Endothelial cell of umbilical vein (primary cell): ENCODE measurements around the gene IL31RA. TPM values are rescaled to one million over a fixed set of nuclear protein-coding genes. Genes with fewer than 3 reads are reported as not detected.

Source experiments
- BruUV-seq: library from RNA; stranded (reverse); fragments of 400-500 nt; replicated peaks from 2 replicates; lab custom pipeline; 2021; lab: Mats Ljungman, UMichigan
- CTCF ChIA-PET: fragments of 300-600, 350-600 bp; sonication (Branson Sonifier 250); formaldehyde crosslinking; loops from one replicate; lab custom pipeline; 2021; ENCODE audit warnings: antibody characterized with exemption, inconsistent platforms; lab: Charles Lee
- POLR2A ChIA-PET: fragments of 300-600, 350-600 bp; sonication (Branson Sonifier 250); formaldehyde crosslinking; loops from one replicate; lab custom pipeline; 2021; ENCODE audit warnings: antibody characterized with exemption, inconsistent platforms; lab: Charles Lee
- DNase-seq: peaks from one replicate; pipeline ENCODE4 v3.0.0-alpha.2; 2011; ENCODE audit warnings: low read depth, low spot score
- FAIRE-seq: peaks from 2 replicates; lab custom pipeline; 2011; peaks lifted over from hg19 to GRCh38; lab: Jason Lieb, UNC
- H2AFZ ChIP-seq: 2 replicates; pipeline ENCODE4 v1.6.0; 2012; ENCODE audit warnings: low read depth, low read length, control low read depth, inconsistent platforms
- H3K27ac ChIP-seq: 2 replicates; pipeline ENCODE4 v1.5.1; 2011; ENCODE audit warnings: low read depth, mild to moderate bottlenecking, control low read depth, low read length, moderate library complexity; ENCODE audit not compliant: insufficient read depth
- H3K27me3 ChIP-seq, 2 experiments: 2 replicates each; pipeline versions ENCODE4 v1.6.0 to v1.6.1; 2011; ENCODE audit warnings: low read length in 2 of 2, mixed read lengths in 1 of 2; ENCODE audit not compliant: control insufficient read depth in 2 of 2, insufficient read depth in 2 of 2
- H3K36me3 ChIP-seq, 2 experiments: 2 replicates in 1 of 2; 3 replicates in 1 of 2; pipeline ENCODE4 v1.5.1; 2011; ENCODE audit warnings: low read length in 2 of 2, mild to moderate bottlenecking in 1 of 2, moderate library complexity in 1 of 2; ENCODE audit not compliant: control insufficient read depth in 2 of 2, insufficient read depth in 2 of 2; ENCODE audit errors: extremely low read depth in 1 of 2
- H3K4me1 ChIP-seq: 3 replicates; pipeline ENCODE4 v1.5.1; 2011; ENCODE audit warnings: mild to moderate bottlenecking, low read length; ENCODE audit not compliant: control insufficient read depth, insufficient read depth; ENCODE audit errors: extremely low read depth
- H3K4me2 ChIP-seq: 2 replicates; pipeline ENCODE4 v1.6.1; 2011; ENCODE audit warnings: low read length, control low read depth, mixed read lengths; ENCODE audit not compliant: insufficient read depth
- H3K4me3 ChIP-seq, 3 experiments: fragments of 200-600 bp in 1 of 3; sonication (generic), shearing (Covaris generic) in 1 of 3; replicated peaks in 1 of 3; 2 replicates each; pipeline ENCODE4 v1.5.1; 2011 to 2016; ENCODE audit warnings: control low read depth in 3 of 3, low read length in 3 of 3, mild to moderate bottlenecking in 2 of 3, inconsistent platforms in 1 of 3, low read depth in 1 of 3, moderate library complexity in 1 of 3; ENCODE audit not compliant: insufficient read depth in 1 of 3
- H3K79me2 ChIP-seq: 2 replicates; pipeline ENCODE4 v1.6.0; 2012; ENCODE audit warnings: low read length, inconsistent platforms; ENCODE audit not compliant: control insufficient read depth, insufficient read depth
- H3K9ac ChIP-seq: replicated peaks from 2 replicates; pipeline ENCODE3; 2011; ENCODE audit warnings: low read length, control low read depth; ENCODE audit not compliant: insufficient read depth; ENCODE audit errors: extremely low read depth
- H3K9me1 ChIP-seq: replicated peaks from 3 replicates; pipeline ENCODE4 v1.6.0; 2011; ENCODE audit warnings: mild to moderate bottlenecking, low read length; ENCODE audit not compliant: control insufficient read depth, insufficient read depth; ENCODE audit errors: extremely low read depth
- H3K9me3 ChIP-seq: replicated peaks from 2 replicates; pipeline ENCODE4 v1.5.1; 2012; ENCODE audit warnings: low read length, inconsistent platforms; ENCODE audit not compliant: control insufficient read depth, insufficient read depth
- H4K20me1 ChIP-seq: replicated peaks from 2 replicates; pipeline ENCODE3; 2011; ENCODE audit warnings: mild to moderate bottlenecking, low read length; ENCODE audit not compliant: control insufficient read depth, insufficient read depth; ENCODE audit errors: extremely low read depth
- CTCF ChIP-seq, 2 donors: IDR thresholded peaks; 1 replicate in 1 of 2; 2 replicates in 1 of 2; pipeline ENCODE4 v1.5.1; 2011; ENCODE audit warnings: low read length in 2 of 2, mild to moderate bottlenecking in 2 of 2, moderate library complexity in 2 of 2, control low read depth in 1 of 2, inconsistent platforms in 1 of 2, low read depth in 1 of 2; ENCODE audit not compliant: insufficient read depth in 1 of 2; ENCODE audit errors: extremely low read depth in 1 of 2
- EZH2 ChIP-seq: IDR thresholded peaks from 2 replicates; pipeline ENCODE4 v1.6.1; 2012; ENCODE audit warnings: borderline replicate concordance, low read depth, mild to moderate bottlenecking, moderate library complexity, low read length, inconsistent platforms; ENCODE audit not compliant: severe bottlenecking
- FOS ChIP-seq: IDR thresholded peaks from 2 replicates; pipeline ENCODE4 v1.6.1; 2011; ENCODE audit warnings: mild to moderate bottlenecking, low read length, moderate library complexity, borderline replicate concordance; ENCODE audit not compliant: insufficient read depth
- GATA2 ChIP-seq: IDR thresholded peaks from 2 replicates; pipeline ENCODE4 v1.7.0; 2011; ENCODE audit warnings: low read depth, mild to moderate bottlenecking, moderate library complexity, mixed read lengths, low read length; ENCODE audit not compliant: insufficient read length, insufficient read depth
- JUN ChIP-seq: IDR thresholded peaks from 2 replicates; pipeline ENCODE4 v1.6.1; 2011; ENCODE audit warnings: borderline replicate concordance, low read depth; ENCODE audit not compliant: insufficient read length, insufficient read depth
- MYC ChIP-seq: IDR thresholded peaks from one replicate; pipeline ENCODE4 v1.6.1; 2011; ENCODE audit warnings: mild to moderate bottlenecking, low read depth, low read length
- POLR2A ChIP-seq: IDR thresholded peaks from 2 replicates; pipeline ENCODE4 v1.6.1; 2012; ENCODE audit warnings: low read depth, mild to moderate bottlenecking, control low read depth, low read length
- POLR2AphosphoS5 ChIP-seq: IDR thresholded peaks from 2 replicates; pipeline ENCODE4 v1.6.1; 2012; ENCODE audit warnings: low read depth, mild to moderate bottlenecking, control low read depth, low read length, moderate library complexity; ENCODE audit not compliant: insufficient read depth
- dilution Hi-C: fragments of 300-500 bp; cut with MboI; formaldehyde crosslinking; loops from one replicate; pipeline ENCODE4 v1.15.0; 2019; ENCODE audit warnings: low sequenced_read_pairs; ENCODE audit not compliant: extremely low pct_ligation_motif_present
- intact Hi-C: fragments of 100-400 bp; cut with micrococcal nuclease; formaldehyde crosslinking; loops from one replicate; pipeline ENCODE4 v1.10.0; 2022
- polyA plus RNA-seq, 4 experiments: library from polyadenylated mRNA; depleted of rRNA in 3 of 4; stranded (reverse) in 3 of 4; unstranded in 1 of 4; fragments of >200 nt; gene quantifications; 2 replicates each; pipeline versions ENCODE4 v1.2.1 to v1.2.3, GENCODE V29; 2011 to 2012; ENCODE audit warnings: missing spikeins in 1 of 4
- total RNA-seq: library from RNA; stranded (reverse); gene quantifications from 2 replicates; pipeline ENCODE4 v1.2.3, GENCODE V29; 2021
- TF ChIP-seq, protein P1 (sequence below): IDR thresholded peaks from 2 replicates; pipeline ENCODE4 v1.6.1; 2011; ENCODE audit not compliant: insufficient read depth, insufficient read length

IL31RA gene
- total and polyA plus RNA-seq, 2 donors (not counting 3 experiments of a cell fraction or from before 2014, with no cell fraction given), result 0.14 to 0.75 TPM

GRCh38 chr5:55836191-55836590 is 15.0 kb upstream of the IL31RA start:
- Histone ChIP-seq H3K4me1 (no peaks in the 10 kb centered on the region), H2AFZ (no peak overlapping the region), H3K9me1 (no peaks in the 10 kb centered on the region), H3K36me3 (no peaks in the 10 kb centered on the region), H3K4me3 (no peak overlapping the region), H3K27me3 (no peaks in the 10 kb centered on the region), H3K27ac (no peak overlapping the region), H3K4me2 (no peak overlapping the region), H3K9me3 (no peaks in the 10 kb centered on the region), H3K9ac (no peak overlapping the region), H4K20me1 (no peaks in the 10 kb centered on the region), H3K79me2 (no peaks in the 10 kb centered on the region)
- dilution Hi-C loops, result no loop called here
- no peak for TF ChIP-seq JUN
- no peak for TF ChIP-seq POLR2AphosphoS5
- POLR2A ChIA-PET, result no interaction called here
- CTCF ChIA-PET, result no interaction called here
- BruUV-seq, result no TSS peak
- FAIRE-seq, result no peak
- DNase-seq, result no peak
- intact Hi-C loops, result no loop called here

DNA sequence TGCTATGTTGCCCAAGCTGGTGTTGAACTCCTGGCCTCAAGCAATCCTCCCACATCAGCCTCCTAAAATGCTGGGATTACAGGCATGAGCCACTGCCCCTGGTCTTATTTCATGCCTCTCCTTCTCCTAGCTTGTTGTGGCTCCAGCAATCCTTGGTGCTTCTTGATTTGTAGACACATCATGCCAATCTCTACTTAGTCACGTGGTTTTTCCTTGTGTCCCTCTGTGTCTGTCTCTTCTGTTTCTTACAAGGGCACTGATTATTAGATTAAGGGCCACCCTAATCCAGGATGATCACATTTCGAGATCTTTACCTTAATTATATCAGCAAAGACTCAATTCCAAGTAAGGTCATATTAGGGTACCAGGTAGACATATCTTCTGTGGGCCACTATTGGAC is 9.2 kb upstream of the IL31RA start:
- DNase-seq (no peak), FAIRE-seq (no peak)
- H3K79me2 ChIP-seq, result no peaks in the 10 kb centered on the region
- no peak overlapping the region for H3K9ac ChIP-seq
- H3K4me2 ChIP-seq, result no peak overlapping the region
- intact Hi-C loops (no loop called here), dilution Hi-C loops (no loop called here)
- ChIA-PET CTCF (no interaction called here), POLR2A (no interaction called here)
- TF ChIP-seq JUN, result no peak
- no peak for TF ChIP-seq CTCF (IDR thresholded peaks at IDR 0.05; ENCODE audit: extremely low read depth in 1 of 2, insufficient read depth in 1 of 2, low read depth in 1 of 2, low read length in 2 of 2)
- TF ChIP-seq POLR2AphosphoS5, result no peak
- no peak for TF ChIP-seq GATA2
- TF ChIP-seq EZH2, result no peak
- TF ChIP-seq, protein P1, sequence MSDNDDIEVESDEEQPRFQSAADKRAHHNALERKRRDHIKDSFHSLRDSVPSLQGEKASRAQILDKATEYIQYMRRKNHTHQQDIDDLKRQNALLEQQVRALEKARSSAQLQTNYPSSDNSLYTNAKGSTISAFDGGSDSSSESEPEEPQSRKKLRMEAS, result no peak
- TF ChIP-seq FOS, result no peak
- TF ChIP-seq MYC, result no peak
- TF ChIP-seq POLR2A, result no peak
- H3K9me3 ChIP-seq, result no peaks in the 10 kb centered on the region
- no peak overlapping the region for H2AFZ ChIP-seq
- H4K20me1 ChIP-seq, result no peaks in the 10 kb centered on the region
- no peaks in the 10 kb centered on the region for H3K27me3 ChIP-seq
- no TSS peak for BruUV-seq
- H3K4me1 ChIP-seq, result no peaks in the 10 kb centered on the region
- H3K9me1 ChIP-seq, result no peaks in the 10 kb centered on the region
- H3K4me3 ChIP-seq, result no peak overlapping the region
- no peaks in the 10 kb centered on the region for H3K36me3 ChIP-seq
- H3K27ac ChIP-seq, result no peak overlapping the region
